Measurements from ENCODE around the gene CCDC80.
"Not testable (repeated sequence)": the region's sequence is repeated elsewhere in the genome, so short reads cannot be mapped to it uniquely, and the experiment has no call there.

The CCDC80 gene

GRCh38 chr3:112598731-112599130 is 42.2 kb downstream of the CCDC80 start:
- no peak overlapping the region for H3K27ac ChIP-seq
- DNase-seq (ENCODE audit: low read depth, low spot score) = no peak

- DNase-seq (ENCODE audit: low read depth, low spot score) = no peak
- no peak overlapping the region for H3K27ac ChIP-seq
Measured at GRCh38 chr3:112597945-112598344, 43.0 kb downstream of the CCDC80 start.

- no peak for DNase-seq (ENCODE audit: low read depth, low spot score)
- H3K27ac ChIP-seq = no peak overlapping the region
Measured at GRCh38 chr3:112594856-112595255, 46.1 kb downstream of the CCDC80 start.

- no peak for DNase-seq (ENCODE audit: low read depth, low spot score)
- no peak overlapping the region for H3K27ac ChIP-seq
Measured at GRCh38 chr3:112593258-112593657, 47.7 kb downstream of the CCDC80 start.

GRCh38 chr3:112587336-112587735 is 53.6 kb downstream of the CCDC80 start:
- no peak for DNase-seq (ENCODE audit: low read depth, low spot score)
- no peak overlapping the region for H3K27ac ChIP-seq

GRCh38 chr3:112585782-112586181 is 55.2 kb downstream of the CCDC80 start:
- no peak for DNase-seq (ENCODE audit: low read depth, low spot score)
- no peak overlapping the region for H3K27ac ChIP-seq

GRCh38 chr3:112583105-112583504 is 57.8 kb downstream of the CCDC80 start:
- DNase-seq (ENCODE audit: low read depth, low spot score) = no peak
- no peak overlapping the region for H3K27ac ChIP-seq

GRCh38 chr3:112582244-112582874 is 58.6 kb downstream of the CCDC80 start:
- peak; percentile 12 for DNase-seq (ENCODE audit: low read depth, low spot score)
- no peak overlapping the region for H3K27ac ChIP-seq

- no peak overlapping the region for H3K27ac ChIP-seq
- no peak for DNase-seq (ENCODE audit: low read depth, low spot score)
Measured at GRCh38 chr3:112579697-112580096, 61.2 kb downstream of the CCDC80 start.

GRCh38 chr3:112579232-112579631 is 61.7 kb downstream of the CCDC80 start:
- no peak overlapping the region for H3K27ac ChIP-seq
- DNase-seq (ENCODE audit: low read depth, low spot score) = no peak

- H3K27ac ChIP-seq = no peak overlapping the region
- no peak for DNase-seq (ENCODE audit: low read depth, low spot score)
Measured at GRCh38 chr3:112572701-112573100, 68.2 kb downstream of the CCDC80 start.

GRCh38 chr3:112569265-112569664 is 71.7 kb downstream of the CCDC80 start:
- no peak for DNase-seq (ENCODE audit: low read depth, low spot score)
- no peak overlapping the region for H3K27ac ChIP-seq

- DNase-seq (ENCODE audit: low read depth, low spot score) = no peak
Measured at GRCh38 chr3:112568642-112569041, 72.3 kb downstream of the CCDC80 start.

GRCh38 chr3:112564940-112565305 is 76.0 kb downstream of the CCDC80 start:
- no peak for DNase-seq (ENCODE audit: low read depth, low spot score)
- H3K27ac ChIP-seq = no peak overlapping the region

More at GRCh38 chr3:112568642-112569041, 72.3 kb downstream of the CCDC80 start:
- peak overlapping the region; percentile 0 for H3K27ac ChIP-seq

GRCh38 chr3:112564247-112564939 is 76.5 kb downstream of the CCDC80 start:
- not testable (repeated sequence) for H3K27ac ChIP-seq; DNase-seq (ENCODE audit: low read depth, low spot score)

- peak within 1 kb of the TSS; percentile 91 for H3K27ac ChIP-seq
- peak; percentile 91 for DNase-seq (ENCODE audit: low read depth, low spot score)
Measured at GRCh38 chr3:112561734-112562529, 79.0 kb downstream of the CCDC80 start, which contains the start of the genes ATG3 and SLC35A5. ATG3 (minus strand) TSS chr3:112561962; CDS start chr3:112561528, 434 bp downstream. SLC35A5 (plus strand) TSS chr3:112562045; CDS start chr3:112563404, 1,359 bp downstream.

- DNase-seq (ENCODE audit: low read depth, low spot score) = no peak
- peak overlapping the region; percentile 91 for H3K27ac ChIP-seq
Measured at GRCh38 chr3:112561484-112561733, 79.5 kb downstream of the CCDC80 start.

- DNase-seq (ENCODE audit: low read depth, low spot score) = peak; percentile 49
- peak overlapping the region; percentile 91 for H3K27ac ChIP-seq
Measured at GRCh38 chr3:112560721-112561483, 80.0 kb downstream of the CCDC80 start.

- peak overlapping the region; percentile 91 for H3K27ac ChIP-seq
- DNase-seq (ENCODE audit: low read depth, low spot score) = no peak
Measured at GRCh38 chr3:112560307-112560706, 80.6 kb downstream of the CCDC80 start.

GRCh38 chr3:112557976-112558375 is 83.0 kb downstream of the CCDC80 start:
- no peak overlapping the region for H3K27ac ChIP-seq
- DNase-seq (ENCODE audit: low read depth, low spot score) = no peak

All from epithelial cell of prostate (primary cell).